ENCODE results near the gene DUSP16.
A peak's percentile ranks its signal among the peaks of the same experiment; 100 is the strongest.
"Not testable (repeated sequence)": the region's sequence is repeated elsewhere in the genome, so short reads cannot be mapped to it uniquely, and the experiment has no call there.

DUSP16 gene

GRCh38 chr12:12582895-12583303 lies 20.2 kb upstream of the DUSP16 start:
- DNase-seq = no peak

DNA sequence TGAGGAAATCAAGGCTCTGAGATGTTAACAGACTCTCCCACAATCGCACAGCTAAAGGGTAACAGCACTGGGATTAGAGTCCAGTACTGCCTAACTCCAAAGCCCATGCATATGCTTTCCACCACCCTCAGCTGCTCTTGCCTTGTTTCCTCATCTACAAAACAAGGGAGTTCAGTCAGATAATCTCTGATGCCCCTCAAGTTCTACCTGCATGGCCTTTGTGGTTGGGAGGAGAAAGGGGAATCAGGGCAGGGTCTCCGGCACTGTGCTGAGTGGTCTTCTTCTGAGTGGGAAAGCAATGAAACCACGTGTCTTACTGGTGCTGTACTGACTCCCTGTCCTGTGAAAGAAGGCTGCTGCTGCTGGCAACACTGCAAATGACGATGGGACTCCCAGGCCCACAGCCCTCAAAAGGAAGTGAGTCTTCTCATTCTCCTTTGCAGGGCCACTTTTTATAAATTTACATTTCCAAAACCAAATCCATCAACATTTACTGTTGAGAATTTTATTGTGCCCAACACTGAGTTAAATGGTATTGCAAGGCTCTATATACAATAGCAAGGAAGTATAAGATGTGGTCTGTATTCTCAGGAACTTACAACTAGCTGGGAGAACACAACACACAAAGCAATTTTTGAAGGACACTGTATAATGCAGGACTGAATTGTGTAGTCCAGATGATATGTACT lies 19.7 kb upstream of the DUSP16 start:
- no peak for DNase-seq

DNA sequence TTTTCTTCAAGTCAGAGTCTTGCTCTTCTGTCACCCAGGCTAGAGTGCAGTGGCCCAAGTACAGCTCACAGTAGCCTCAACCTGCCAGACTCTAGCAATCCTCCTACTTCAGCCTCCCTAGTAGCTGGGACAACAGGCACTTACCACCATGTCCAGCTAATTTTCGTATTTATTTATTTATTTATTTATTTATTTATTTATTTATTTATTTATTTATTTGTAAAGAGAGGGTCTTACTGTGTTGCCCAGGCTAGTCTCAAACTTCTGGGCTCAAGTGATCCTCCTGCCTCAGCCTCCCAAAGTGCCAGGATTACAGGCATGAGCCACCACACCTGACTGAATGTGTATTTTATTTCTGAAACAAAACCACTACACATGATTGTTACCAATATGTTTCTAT lies 18.1 kb upstream of the DUSP16 start:
- not testable (repeated sequence) for DNase-seq

- no peak for DNase-seq
Observed at GRCh38 chr12:12577786-12578185, 15.1 kb upstream of the DUSP16 start.

DNA sequence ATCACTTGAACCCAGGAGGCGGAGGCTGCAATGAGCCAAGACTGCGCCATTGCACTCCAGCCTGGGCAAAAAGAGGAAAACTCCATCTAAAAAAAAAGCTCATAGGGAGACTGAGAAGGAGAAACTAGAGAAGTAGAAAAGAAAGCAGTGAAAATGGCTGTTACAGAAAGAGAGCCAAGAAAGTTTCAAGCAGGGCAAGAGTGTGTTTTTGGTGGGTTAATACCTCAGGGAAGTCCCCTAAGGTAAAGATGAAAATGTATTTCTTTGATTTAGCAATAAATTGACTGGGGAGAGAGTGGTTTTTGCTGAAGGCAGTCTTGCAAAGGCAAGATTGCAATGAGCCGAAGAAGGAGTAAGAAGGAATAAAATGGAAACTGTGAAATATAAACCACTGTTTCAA lies 10.0 kb upstream of the DUSP16 start:
- no peak for DNase-seq

- not testable (repeated sequence) for DNase-seq
Observed at GRCh38 chr12:12565971-12566370, 3.3 kb upstream of the DUSP16 start.

- DNase-seq = no peak
Observed at GRCh38 chr12:12564911-12565310, 2.2 kb upstream of the DUSP16 start.

DNA sequence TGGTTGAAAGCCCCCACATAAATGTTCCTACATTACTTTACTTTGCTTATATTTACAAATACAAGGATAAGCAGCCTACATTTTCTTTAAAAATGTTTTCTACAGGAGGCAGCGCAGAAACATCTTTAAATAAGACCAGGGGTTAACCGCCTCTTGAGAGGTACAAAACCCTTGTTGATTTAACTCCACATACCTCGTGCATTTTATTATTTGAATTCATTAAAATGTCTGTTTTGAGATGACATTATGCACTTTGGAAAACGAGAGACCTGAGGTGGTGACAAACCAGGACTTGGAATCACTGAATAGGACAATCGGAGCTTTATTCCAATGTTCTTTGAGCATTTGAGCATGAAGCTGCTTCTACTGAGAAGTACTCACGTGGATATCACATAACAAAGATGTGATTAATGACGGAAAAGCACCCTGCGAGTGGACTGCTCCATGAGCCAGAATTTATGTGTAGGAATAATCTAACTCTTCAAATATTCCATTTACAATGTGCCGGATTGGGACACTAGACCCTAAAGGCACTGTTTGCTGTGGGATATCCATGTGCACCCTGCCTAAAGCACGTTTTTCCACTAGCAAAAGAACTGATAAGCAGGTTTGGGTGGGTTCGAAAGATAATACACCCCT lies 746 bp upstream of the DUSP16 start:
- DNase-seq = no peak

- DNase-seq = no peak
Observed at GRCh38 chr12:12562016-12562483, 613 bp downstream of the DUSP16 start.

DNA sequence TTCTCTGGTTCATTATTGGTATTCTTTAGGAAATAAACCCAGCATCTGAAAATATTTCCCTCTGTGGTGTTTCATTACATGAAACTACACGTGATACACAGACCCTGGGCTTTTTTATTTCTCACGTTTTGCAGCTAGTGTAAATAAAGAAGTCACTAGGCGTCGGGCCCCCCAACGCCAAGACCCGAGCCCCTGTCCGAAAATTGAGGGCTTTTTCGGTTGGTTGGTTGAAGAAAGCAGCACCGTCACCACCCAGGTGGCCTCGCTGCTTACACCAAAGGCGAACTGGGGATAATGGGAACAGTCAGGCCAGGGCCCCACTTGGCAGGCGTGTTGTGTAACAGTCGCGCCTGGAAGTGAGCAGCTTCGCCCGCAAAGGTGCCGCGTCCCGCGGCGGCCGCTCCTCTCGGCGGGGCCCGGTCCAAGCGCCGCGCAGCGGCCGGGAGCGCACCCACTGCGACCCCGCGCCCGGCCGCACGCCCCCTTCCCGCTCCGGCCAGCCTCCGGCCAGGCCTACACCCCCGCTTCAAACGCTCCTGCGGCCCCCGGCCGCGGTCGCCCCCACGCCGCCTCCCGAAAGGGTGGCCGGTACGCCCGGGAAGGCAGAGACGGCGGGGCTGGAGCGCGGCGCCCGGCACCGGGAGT lies 1.2 kb downstream of the DUSP16 start:
- no peak for DNase-seq

- peak; percentile 15 for DNase-seq
Observed at GRCh38 chr12:12560587-12561370, 1.9 kb downstream of the DUSP16 start.

GRCh38 chr12:12559719-12560296 lies 2.9 kb downstream of the DUSP16 start:
- no peak for DNase-seq

DNA sequence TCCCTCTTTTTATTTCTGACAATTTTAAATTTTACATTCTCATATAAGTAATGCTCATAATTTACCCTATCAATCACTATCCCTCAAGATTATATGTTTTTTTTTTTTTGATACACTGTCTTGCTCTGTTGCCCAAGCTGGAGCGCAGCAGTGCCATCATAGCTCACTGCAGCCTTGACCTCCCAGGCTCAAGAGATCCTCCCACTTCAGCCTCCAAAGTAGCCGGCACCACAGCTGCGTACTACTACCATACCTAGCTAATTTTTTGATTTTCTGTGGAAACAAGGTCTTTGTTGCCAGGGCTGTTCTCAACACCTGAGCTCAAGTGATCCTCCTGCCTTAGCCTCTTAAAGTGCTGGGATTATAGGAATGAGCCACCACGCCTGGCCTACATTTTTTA lies 4.4 kb downstream of the DUSP16 start:
- DNase-seq = no peak

- DNase-seq = no peak
Observed at GRCh38 chr12:12557733-12558132, 4.9 kb downstream of the DUSP16 start.

GRCh38 chr12:12555656-12556055 lies 7.0 kb downstream of the DUSP16 start:
- DNase-seq = no peak

GRCh38 chr12:12553208-12553785 lies 9.4 kb downstream of the DUSP16 start:
- no peak for DNase-seq

- DNase-seq = no peak
Observed at GRCh38 chr12:12551115-12551514, 11.5 kb downstream of the DUSP16 start.

DNA sequence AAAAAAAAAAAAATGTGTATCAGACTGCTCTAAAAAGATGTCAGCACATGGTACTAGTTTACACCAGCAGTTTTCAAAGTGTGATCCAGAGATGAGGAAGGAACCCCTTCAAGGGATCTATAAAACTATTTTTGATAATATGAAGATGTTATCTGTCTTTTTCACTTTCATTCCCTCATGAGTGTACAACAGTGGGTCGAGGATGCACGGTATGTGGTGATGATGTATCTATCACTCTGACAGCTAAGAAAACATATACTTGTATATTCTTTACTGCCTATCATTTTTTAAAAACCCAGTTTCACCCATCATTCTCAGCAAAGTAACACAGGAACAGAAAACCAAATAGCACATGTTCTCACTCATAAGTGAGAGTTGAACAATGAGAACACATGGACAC lies 12.4 kb downstream of the DUSP16 start:
- no peak for DNase-seq

- DNase-seq = no peak
Observed at GRCh38 chr12:12549426-12549825, 13.2 kb downstream of the DUSP16 start.

- DNase-seq = no peak
Observed at GRCh38 chr12:12548713-12549112, 13.9 kb downstream of the DUSP16 start.

- DNase-seq = no peak
Observed at GRCh38 chr12:12546314-12546772, 16.3 kb downstream of the DUSP16 start.

- no peak for DNase-seq
Observed at GRCh38 chr12:12543959-12544358, 18.7 kb downstream of the DUSP16 start.

GRCh38 chr12:12542964-12543363 lies 19.7 kb downstream of the DUSP16 start:
- DNase-seq = no peak

All from NCI-H2227 treated with DMSO at 0.1 percent for 48 hours (cell line).